OCI-M1 (cell line): ENCODE data around the gene DLK2.
"Not testable (repeated sequence)": the region's sequence is repeated elsewhere in the genome, so short reads cannot be mapped to it uniquely, and the experiment has no call there.

ENCODE experiments used
- DNase-seq: peaks from one replicate; lab custom pipeline; 2025; lab: John Stamatoyannopoulos, UW

The DLK2 gene, protein sequence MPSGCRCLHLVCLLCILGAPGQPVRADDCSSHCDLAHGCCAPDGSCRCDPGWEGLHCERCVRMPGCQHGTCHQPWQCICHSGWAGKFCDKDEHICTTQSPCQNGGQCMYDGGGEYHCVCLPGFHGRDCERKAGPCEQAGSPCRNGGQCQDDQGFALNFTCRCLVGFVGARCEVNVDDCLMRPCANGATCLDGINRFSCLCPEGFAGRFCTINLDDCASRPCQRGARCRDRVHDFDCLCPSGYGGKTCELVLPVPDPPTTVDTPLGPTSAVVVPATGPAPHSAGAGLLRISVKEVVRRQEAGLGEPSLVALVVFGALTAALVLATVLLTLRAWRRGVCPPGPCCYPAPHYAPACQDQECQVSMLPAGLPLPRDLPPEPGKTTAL

DNA sequence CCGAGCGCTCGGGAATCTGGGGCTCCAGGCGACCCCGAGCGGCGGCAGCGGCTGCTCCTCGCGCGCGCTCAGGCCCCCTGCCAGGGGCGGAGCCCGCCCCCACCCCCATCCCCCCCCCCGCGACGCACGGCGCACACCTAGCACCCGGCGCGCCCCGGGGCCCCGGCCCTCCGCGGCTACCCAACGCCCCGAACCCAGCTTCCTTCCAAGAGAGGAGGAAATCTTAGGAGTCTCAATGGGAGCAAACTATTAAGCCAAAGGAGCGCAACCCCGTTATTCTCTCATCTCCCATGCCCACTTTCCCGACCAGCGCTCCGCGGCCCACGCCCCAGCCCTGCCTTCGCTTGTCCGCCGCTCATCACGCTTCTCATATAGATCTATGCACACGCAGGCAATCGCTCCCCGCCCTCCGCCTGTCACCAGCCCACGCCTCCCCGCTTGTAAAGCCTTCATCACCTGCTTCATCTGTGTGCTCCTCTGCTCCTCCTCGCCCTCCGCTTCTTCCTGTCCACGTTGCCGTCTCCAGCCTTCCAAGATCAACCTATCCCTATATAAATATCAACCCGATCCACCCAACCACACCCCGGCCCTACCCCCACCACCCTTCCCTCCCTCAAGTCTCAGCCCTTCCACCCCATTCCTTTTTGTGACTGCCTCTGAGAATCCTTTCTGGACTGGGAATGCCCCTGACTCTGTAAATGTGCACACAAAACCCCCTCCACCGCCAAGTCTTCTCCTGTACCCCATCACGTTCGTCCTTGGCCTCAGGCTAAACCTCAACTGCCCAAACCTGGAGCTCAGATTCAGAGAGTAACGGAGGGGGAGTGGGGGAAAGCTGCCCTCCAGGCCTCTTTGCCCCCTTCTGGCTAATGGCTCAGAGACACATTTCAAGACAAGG is at the start of gene DLK2:
Gene DLK2 (minus strand): TSS at position 18 of the 898 bp plus-strand sequence. CDS start 723 bp downstream, outside the sequence.
- no peak for DNase-seq

DNA sequence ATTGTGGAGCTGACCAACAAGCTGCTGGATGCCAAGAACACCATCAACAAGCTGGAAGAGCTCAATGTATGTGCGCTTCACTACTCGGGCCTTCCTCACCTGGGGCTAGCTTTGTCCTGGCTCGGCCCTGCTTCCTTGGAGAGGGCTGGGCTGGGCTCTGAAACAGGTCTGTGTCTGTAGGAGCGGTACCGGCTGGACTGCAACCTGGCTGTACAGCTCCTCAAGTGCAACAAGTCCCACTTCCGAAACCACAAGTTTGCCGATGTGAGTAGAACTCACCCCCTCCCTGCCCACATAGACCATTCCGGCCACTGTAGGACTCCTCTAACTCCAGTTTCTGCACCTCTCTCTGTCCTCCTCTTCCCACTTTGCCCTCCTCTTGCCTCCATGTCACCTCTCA is 48.1 kb upstream of the DLK2 start:
- DNase-seq: no peak

DNA sequence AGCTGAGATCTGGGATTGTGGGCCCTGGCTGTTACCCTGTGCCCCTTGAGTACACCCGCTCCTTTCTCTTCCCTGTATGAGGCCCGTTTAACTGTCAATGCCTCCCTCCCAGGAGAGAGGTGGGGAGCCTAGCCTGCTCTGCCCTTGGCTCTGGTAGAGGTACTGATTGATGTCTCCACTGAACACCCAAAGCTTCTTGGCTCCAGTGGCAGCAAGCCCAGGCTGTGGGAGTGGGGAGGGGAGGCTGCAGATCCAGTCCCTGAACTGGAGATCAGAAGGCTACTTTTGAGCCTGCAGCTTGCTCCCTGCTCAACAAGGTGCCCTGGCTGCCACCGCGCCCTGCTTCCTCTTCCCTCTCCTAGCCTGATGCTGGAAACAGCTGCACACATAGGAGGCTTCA is 47.3 kb upstream of the DLK2 start:
- DNase-seq: no peak

DNA sequence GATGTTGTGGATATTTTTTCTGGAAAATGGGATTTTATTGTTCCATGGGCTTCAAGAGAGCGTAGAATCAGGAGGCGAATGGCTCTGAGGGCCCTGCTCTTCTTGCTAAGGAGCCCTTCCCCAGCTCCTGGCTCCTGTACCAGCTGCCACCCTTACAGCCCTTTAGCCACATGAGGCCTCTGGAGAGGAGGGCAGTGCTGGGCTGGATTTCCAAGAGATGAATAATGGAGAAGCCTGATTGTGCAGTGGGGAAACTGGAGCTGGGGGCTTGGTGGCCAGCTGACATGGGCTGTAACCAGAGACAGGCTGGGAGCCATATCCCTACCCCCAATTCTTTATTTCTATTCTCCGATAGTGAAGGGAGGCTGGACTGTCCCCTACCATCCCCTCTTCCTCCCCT is 45.6 kb upstream of the DLK2 start:
- no peak for DNase-seq

DNA sequence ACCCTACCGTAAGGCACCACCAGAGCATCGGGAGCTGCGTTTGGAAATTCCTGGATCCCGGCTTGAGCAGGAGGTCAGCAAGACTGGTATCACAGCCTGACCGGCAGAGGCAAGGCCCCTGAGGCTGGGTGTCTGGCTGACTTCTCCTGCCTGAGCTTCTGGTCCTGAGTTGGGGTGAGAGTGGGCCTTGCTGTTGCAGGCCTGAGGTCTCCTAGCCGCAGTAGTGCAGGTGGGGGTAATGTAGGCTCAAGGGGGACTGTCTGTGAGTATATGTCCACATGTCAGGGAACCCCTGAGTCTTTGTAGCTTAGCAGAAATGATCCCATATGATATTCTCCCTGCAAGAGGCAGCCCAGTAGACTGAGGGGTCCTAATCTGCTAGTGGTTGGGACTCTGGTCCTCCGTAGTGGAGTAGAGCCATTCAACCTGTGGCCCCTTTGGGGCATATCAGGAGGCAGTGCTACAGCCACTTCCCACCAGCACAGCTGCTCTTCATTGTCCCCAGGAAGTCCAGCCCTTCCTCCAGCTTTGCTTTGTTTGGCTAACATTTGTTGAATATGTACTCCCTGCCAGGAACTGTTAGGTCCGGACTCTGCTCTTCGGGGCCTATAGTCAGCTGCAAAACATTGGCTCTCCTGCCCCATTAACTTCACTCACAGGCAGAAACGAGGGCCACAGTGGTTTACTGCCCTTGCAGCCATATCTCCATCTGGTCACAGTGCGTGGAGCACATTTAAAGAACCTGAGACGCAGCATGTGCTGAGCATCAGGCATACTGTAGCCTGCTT is 43.9 kb upstream of the DLK2 start:
- DNase-seq: no peak

DNA sequence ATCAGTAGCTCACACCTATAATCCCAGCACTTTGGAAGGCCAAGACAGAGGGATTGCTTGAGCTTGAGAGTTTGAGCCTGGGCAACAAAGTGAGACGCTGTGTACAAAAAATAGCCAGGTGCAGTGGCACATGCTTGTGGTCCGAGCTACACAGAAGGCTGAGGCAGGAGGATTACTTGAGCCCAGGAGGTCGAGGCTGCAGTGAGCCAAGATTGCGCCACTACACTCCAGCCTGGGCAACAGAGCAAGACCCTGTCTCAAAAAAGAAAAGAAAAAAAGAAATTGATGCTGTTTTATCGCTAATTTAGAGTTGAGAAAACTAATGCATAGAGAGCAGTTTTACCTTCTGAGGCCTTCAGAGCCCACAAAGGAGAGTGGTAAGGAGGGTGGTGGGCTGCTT is 42.9 kb upstream of the DLK2 start:
- not testable (repeated sequence) for DNase-seq

DNA sequence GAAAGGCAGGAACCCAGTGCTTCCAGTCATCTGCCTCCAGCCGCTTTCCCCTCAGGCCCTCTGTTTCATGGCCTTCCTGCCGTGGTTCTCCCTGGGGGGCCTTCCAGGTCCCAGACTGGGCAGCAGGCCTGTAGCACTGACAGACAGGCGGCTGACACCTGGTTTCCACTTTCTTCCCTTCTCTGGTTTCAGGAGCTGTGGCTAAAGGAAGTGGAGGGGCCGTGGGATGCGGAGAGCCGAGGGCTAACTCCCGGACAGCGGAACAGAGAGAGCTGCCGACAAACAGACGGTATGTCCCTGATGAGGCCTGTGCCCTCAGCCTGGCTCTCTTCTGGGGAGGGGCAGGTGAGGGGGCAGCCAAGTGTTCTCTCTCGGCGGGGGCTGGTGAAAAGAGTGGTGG is 42.3 kb upstream of the DLK2 start:
- DNase-seq: no peak

DNA sequence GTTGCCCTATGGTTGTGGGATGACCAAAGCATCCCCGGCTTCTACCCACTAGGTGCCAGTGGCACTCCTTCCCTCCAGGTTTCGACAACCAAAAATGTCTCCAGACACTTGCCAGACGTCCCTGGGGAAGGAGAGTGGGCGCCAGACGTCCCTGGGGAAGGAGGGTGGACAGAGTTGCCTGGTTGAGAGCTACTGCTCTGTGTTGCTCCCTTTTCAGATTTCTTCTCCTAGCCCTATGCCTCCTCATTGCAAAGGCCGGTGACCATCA is 41.7 kb upstream of the DLK2 start:
- no peak for DNase-seq

DNA sequence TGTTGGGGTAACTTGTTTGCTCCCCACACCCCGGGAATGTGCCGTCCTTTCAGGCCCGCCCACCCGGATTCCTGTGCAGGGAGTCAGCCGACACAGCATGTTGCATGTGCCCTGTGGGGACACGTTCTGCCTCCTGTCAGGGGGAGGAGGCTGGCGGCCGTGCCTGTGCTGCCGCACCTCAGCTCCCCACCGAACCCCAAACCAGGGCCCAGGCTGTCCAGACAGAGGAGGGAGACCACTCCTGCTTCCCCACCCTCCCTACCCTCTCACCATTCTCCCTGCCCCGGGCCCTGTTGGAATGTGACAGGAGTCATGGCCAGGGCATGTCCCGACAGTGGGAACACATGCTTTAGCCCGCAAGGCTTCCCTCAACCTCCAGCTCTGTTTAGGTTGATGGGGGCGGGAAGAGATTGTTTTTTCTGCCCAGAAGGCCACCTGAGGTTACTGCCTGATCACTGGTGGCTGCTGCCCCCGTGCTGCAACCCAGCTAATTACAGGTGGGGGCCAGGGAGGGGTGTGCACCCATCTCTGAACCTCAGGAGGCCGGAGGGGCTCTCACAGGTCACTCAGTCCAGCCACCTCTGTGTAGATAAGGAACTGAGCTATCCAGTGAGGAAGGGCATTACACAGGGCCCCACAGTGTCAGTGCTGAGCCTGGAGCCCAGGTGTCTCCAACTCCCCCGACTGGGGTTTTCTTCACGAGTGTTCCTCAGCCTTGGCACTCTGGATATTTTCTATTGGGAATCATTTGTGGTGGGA is 41.2 kb upstream of the DLK2 start:
- peak; percentile 10 for DNase-seq

DNA sequence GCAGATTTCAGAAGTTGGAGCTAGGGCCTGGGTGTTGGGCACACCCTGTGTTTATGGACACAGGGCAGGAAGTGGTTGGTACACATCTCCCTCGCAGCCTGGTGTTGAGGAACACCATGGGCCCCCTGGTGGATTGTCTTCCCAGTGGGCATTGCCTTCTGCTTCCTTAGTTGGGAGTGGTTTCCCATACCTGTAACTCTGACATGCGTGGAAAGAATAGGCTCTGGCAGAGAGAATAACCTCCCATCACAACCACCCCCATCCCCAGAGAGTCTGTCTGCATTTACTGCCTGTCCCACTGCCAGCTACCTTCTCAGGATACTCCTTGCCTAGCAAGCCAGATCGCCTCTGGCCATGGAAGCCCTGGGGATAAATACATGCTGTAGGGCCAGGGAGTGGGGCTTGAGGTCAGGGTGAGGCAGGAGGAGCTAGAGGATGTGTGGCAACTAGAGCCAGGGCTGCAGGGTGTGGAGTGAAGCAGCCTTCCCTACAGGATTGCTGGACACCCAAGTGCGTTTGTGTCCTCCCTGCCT is 40.1 kb upstream of the DLK2 start:
- DNase-seq: no peak

DNA sequence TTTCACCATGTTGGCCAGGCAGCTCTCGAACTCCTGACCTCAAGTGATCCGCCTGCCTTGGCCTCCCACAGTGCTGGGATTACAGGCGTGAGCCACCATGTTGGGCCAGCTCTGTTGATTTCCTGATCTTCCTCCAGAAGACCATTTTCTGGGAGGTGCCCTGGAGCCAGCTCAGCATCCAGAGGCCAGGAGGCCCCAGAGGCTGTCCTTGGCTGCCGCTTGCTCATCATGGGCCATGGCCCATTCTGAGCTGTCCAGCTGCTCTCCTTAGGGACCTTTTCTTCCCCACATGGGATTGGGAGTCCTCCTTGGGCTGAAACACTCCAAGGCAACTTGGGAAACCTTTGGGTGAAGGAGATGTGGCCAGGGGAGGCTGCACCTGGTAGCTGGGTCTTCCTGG is 39.4 kb upstream of the DLK2 start:
- no peak for DNase-seq

DNA sequence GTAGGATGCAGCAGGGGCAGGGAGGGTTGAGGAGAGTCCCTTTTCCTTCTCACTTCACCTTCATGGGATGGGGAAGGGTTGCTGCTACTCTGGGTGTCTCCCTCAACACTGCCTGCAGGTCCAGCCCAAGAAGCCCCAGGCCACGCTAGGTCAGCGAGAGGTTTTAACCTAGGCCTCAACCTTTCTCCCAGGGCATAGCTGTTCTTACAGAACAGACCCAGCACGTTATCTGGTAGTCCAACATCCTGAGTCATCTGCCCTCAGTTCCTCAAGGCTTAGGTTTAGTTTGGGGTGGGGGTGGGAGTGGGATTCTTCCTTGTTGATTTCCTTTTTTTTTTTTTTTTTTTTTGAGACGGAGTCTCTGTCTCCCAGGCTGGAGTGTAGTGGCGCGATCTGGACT is 39.0 kb upstream of the DLK2 start:
- DNase-seq: no peak

DNA sequence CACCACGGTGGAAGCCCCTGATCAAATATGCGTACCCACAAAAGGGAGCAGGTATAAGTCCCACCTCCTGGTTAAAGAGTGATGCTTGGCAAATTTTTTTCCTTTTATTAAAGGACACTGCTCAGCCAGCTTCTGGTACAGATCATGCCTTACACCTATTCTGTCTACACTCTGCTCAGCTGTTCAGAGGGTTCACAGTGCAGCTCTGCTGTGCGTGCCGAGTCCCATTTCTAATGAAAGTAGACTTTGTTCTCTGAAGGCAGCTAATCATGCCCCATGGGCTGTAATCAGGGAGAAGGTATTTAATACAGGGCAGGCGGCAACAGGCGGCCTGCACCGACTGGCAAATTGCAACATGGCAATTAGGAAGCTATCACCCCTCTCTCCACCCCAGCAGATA is 38.5 kb upstream of the DLK2 start:
- DNase-seq: no peak

DNA sequence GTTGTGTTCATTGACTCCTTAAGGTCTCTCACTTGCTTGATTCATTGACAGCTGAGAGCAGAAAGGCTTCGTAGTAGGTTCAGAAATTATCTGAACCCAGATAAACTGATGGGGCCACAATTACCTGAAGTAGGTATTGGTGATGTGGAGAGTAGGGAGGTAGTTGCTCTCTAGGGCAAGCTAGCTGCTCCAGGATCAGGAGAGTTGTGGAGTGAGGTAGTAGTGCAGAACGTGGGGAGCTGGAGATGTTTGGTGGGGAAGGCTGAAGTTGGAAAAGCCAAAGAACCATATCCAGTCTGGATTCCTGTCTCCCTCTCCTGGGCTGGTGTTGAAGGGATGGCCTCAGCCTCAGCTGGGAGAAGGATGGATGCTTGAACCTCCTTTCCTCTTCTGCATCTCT is 37.9 kb upstream of the DLK2 start:
- DNase-seq: no peak

DNA sequence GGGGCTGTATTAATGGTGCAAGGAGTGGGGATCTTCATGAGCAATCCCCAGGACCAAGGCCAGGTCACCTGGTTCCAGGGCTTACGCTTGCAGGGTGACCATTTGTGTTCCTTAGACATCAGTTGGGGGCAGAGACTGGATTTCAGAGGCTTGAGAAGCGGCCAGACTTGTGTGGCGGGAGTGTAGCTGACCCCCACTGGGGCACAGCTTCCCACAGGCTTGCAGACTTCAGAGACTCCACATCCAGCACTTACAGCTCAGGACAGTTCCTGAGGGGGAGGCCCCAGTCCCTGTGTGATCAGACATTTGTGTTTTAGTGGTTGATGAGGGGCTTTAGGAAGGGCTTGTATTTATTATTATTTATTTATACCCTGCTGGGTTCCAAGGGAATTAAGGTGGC is 37.3 kb upstream of the DLK2 start:
- no peak for DNase-seq

DNA sequence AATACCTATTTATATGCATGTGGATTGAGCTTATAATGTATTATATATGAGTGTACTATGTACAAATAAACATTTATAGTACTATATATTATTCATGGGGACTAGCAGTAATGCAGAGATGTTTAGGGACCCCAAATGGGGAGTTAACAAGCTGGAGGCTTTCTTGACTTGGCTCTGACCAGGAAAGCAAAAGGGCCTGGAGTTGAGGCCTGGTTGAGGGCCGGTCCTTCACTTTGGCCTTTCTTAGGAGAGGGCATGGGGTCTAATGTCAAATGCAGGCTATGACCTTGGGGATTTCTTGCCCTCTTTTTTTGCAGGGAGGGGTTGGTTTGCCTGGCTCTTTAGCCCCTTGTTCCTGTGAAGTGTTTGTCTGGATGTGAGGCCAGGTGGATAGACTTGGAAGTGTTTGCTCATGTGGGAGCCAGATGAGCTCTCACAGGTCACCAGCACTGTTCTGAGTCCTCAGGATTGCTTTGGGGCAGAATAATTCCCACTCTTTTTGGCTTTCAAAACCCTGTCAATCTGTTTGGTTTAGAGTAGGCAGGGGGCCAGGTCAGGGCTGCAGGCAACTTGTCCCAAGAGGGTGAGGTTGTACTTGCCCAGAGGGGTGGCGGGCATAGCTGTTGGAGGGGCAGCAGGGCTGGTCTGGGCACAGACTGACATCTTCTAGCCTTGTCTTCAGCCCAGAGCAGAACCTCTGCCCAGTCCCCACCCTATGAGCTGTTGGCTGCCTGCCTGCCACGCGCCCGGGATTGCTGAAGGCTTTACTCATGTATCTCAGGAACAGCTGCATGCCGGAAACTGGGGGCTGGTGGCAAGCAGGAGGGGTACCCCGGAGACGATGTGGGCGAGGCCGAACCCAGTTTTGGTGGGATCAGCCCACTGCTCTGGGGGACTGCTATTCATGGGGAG is 36.7 kb upstream of the DLK2 start:
- no peak for DNase-seq

DNA sequence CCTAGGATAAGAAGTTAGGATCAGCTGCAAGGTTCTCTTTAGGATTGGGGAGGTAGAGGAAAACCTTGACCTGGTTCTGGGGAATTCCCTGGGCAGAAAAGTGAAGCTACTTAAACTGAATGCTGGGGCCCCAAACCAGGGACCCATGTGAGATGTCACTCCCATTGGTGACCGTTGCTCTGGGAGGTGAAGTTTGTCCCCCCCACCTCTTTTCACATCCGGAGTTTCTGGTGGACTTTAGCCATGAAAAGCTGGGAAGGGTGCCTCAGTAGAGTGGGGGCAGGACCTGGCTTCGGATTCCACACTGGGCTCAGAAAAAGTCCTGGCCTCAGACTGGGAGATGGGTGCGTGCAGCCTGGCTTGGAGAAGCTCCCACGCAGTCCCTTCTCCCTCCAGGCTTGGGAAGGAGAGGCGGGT is 35.2 kb upstream of the DLK2 start:
- DNase-seq: no peak

DNA sequence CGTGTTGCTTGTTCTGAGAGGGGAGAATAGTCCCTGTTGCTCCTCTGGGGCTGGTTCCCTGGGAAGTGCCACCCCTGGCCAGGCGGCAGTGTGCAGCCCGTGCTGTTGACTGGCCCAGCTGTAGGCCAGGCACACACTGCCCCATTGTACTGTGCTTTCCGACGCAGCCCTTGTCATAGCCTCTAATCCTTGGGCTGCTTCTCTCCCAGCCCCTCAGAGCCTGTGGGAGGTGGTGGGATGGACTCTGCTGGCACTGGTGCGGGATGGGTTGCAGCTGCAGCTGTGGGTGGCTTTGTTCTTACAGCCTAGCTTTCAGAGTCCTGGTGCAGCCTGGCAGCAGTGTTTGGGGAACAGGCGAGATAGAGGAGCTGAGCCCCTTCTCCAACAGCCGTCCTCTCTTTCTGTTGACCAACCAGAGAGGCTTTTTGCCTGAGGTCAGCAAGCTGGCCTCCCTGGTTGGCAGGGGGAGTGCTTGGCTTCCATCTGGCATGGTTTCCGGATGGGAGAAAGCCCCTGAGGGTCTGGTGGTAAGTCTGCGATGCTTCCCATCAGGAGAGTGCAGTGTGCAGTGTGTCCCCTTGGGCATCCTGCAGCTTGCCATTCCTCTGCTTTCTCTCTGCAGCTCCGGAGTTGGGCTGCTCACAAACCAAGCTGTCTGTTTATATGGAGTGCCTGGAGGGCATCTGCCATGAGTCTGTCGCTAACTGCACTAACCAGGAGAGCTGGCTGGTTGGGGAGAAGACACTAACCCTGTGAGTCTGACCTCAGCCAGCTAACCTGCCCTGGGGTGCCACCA is 34.1 kb upstream of the DLK2 start:
- no peak for DNase-seq

DNA sequence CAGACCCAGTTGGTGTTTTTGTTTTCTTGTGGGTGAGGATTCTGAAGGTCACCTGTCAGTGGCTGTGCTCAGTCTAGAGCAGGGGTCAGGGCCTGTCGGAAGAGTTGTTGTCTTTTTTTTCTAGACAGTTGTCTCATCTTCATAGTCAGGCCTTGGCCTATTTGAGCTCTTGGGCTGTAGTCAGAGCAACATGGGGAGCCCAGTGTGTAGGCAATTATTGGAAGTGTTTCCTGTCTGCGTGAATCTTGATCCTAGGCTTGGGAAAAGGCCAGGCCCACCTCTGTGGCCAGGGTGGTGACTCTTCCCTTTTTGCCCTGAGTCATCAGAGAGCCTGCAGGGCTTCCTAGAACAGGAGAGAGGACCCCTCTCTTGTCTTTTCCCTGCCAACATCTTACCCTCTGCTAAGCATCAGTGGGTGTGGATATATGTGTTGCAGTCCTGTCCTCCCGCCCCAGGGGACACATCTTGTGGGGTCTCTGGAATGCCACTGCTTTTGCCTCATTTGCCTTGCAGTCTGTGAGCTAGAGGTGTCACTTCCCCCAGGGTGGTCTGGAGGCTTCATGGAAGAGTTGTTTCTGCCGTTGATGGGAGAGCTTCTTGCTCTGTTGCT is 33.4 kb upstream of the DLK2 start:
- DNase-seq: no peak
